Loucy (cell line): ENCODE measurements around the gene KRTAP10-4.

Source experiments
- EZH2phosphoT487 ChIP-seq: fragments of 200-600 bp; IDR thresholded peaks from 2 replicates; pipeline ENCODE4 v1.6.1; 2018; ENCODE audit warnings: antibody characterized with exemption, mild to moderate bottlenecking, moderate library complexity, borderline replicate concordance
- TF ChIP-seq, protein P1 (sequence below): fragments of 200-600 bp; sonication (generic); conservative IDR thresholded peaks from 2 replicates; pipeline ENCODE4 v1.5.1; 2014; ENCODE audit warnings: mild to moderate bottlenecking, antibody characterized with exemption, low read length

DNA sequence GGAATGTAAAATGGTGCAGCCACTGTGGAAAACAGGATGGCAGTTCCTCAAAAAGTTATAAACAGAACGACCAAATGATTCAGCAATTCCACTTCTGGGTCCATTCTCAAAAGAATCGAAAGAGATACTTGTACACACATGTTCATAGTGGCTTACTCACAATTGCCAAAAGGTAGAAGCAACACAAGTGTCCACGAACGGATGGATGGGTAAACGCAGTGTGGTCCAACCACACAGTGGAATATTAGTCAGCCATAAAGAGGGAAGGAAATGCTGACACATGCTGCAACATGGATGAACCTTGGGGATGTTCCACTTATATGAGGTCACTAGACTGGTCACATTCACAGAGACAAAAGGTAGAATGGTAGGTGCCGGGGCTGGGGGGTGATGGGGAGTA is 38.8 kb upstream of the KRTAP10-4 start:
- TF ChIP-seq, protein P1, sequence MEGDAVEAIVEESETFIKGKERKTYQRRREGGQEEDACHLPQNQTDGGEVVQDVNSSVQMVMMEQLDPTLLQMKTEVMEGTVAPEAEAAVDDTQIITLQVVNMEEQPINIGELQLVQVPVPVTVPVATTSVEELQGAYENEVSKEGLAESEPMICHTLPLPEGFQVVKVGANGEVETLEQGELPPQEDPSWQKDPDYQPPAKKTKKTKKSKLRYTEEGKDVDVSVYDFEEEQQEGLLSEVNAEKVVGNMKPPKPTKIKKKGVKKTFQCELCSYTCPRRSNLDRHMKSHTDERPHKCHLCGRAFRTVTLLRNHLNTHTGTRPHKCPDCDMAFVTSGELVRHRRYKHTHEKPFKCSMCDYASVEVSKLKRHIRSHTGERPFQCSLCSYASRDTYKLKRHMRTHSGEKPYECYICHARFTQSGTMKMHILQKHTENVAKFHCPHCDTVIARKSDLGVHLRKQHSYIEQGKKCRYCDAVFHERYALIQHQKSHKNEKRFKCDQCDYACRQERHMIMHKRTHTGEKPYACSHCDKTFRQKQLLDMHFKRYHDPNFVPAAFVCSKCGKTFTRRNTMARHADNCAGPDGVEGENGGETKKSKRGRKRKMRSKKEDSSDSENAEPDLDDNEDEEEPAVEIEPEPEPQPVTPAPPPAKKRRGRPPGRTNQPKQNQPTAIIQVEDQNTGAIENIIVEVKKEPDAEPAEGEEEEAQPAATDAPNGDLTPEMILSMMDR = no peak
- TF ChIP-seq EZH2phosphoT487 = no peak
